Bronchial epithelial cell (primary cell): ENCODE results near the gene ARSG. TPM values are rescaled to one million over a fixed set of nuclear protein-coding genes. Genes with fewer than 3 reads are reported as not detected.

Source experiments
- DNase-seq: peaks from one replicate; pipeline ENCODE4 v3.0.0-alpha.2; 2010; ENCODE audit warnings: low read depth
- FAIRE-seq: peaks from 2 replicates; lab custom pipeline; 2011; peaks lifted over from hg19 to GRCh38; lab: Jason Lieb, UNC
- H3K27me3 ChIP-seq: 2 replicates; pipeline ENCODE4 v1.5.1; 2011; ENCODE audit warnings: low read length; ENCODE audit not compliant: control insufficient read depth, insufficient read depth
- H3K36me3 ChIP-seq: 2 replicates; pipeline ENCODE4 v1.5.1; 2011; ENCODE audit warnings: low read length; ENCODE audit not compliant: control insufficient read depth, insufficient read depth
- H3K4me3 ChIP-seq: 2 replicates; pipeline ENCODE4 v1.5.1; 2011; ENCODE audit warnings: mild to moderate bottlenecking, low read depth, low read length, control low read depth
- CTCF ChIP-seq: IDR thresholded peaks from 2 replicates; pipeline ENCODE4 v1.5.1; 2011; ENCODE audit warnings: mild to moderate bottlenecking, moderate library complexity, low read length, control low read depth, inconsistent platforms; ENCODE audit not compliant: insufficient read depth, severe bottlenecking
- total RNA-seq: library from RNA; depleted of rRNA; stranded (reverse); fragments of >200 nt; gene quantifications from 2 replicates; pipeline ENCODE4 v1.2.1, GENCODE V29; 2014

ARSG gene
- total RNA-seq, 1 donor from 2014 or later = 0.79 TPM

DNA sequence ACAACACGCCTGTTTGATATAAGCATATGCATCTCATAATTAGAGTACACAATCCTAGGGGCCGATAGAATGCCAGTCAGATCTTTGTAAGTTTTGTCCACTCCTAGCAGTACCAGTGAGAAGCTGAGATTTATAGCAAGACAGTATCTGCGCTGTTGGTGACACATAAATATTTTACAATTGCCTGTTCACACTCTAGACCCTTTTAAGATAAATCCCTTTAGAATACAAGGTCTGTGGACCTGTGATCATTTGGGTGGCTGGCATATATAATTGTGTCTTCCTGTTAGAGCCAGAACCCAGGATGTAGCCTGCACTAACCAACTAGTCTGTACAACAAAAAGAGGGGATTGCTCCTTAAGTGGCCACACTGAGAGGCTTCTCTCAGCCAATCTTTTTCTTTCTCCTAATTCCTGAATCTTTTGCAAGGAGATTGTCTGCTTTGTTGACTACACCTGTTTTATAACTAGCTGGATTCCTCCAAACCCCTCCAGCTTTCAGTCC lies 91.3 kb downstream of the ARSG start:
- no peaks in the 10 kb centered on the region for H3K27me3 ChIP-seq
- H3K36me3 ChIP-seq = no peaks in the 10 kb centered on the region
- H3K4me3 ChIP-seq = no peak overlapping the region
- DNase-seq (no peak), FAIRE-seq (no peak)
- no peak for TF ChIP-seq CTCF

DNA sequence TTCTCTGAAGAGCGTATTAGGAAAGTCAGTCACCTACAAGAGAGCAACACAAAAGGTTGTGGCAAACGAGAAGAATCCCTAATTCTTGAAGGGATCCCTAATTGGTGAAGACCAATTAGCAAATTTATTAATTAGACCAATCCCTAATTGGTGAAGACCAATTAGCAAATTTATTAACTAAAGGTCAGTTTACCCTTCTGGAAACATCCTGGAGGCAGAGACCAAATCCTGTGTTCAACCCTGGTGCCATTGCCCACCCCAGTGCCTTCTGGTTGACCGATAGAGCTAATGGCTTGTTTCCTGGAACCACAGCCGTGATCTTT lies 91.8 kb downstream of the ARSG start:
- no peak for TF ChIP-seq CTCF
- Histone ChIP-seq H3K27me3 (no peaks in the 10 kb centered on the region), H3K36me3 (no peaks in the 10 kb centered on the region), H3K4me3 (no peak overlapping the region)
- FAIRE-seq (no peak), DNase-seq (no peak)

DNA sequence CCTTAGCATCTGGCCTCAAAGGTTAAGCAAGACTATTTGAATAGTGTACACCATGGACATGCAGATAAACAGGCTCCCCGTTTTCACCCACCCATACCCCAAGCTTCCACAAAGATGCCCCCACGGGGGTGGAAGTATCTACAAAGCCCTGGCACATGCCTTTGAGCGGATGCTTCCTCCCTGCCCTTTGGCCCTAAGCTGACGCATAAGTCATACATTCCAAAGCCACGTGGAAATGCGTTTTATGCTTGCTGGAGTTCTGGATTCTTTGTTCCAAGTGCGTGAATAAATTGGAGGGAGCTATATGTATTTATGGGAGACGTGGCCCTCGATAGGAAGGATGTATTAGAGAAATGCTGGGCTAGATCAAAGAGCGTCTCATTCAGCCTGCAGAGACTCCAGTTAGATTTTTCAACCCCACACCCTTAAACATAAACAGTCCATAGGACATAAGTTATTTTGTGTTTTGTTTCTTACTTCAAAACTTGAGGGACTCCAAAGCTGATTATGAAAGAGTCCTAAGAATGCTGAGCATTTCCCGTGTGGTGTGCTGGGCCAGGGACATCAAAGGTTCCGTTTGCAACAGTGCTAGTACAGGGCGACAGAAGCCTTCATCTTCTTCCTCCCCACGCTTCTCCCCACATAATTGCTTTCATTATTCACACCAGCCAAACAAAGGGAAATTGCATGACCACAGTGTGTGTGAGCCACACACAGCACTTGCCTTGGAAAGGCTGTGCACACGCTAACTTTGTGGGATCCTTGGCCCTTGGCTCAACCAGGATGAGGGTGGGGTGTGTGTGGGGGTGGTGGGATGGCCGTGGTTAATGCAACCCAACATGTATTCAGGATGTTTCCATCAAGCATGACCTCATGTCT lies 92.4 kb downstream of the ARSG start:
- FAIRE-seq (no peak), DNase-seq (no peak)
- H3K4me3 ChIP-seq = no peak overlapping the region
- H3K36me3 ChIP-seq = no peaks in the 10 kb centered on the region
- no peak for TF ChIP-seq CTCF
- H3K27me3 ChIP-seq = no peaks in the 10 kb centered on the region

DNA sequence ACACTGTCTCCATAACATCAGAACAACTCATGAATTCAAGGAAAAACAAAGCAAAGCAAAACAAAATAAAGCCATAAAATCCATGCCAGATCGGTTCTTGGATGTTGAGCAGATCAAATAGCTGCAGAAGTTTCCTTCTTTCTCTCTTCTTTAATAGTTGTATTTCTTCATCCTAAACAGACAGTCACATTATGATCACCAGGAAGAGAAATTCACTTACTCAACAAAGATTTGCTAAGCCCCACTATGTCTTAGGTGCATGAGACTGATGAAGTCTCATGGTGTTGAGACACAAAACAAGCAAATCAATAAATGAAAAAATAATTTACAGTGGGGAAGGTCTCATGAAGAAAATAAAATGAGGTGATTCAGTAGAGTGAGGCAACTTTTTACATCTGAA lies 93.2 kb downstream of the ARSG start:
- no peak for TF ChIP-seq CTCF
- no peak for FAIRE-seq
- Histone ChIP-seq H3K4me3 (no peak overlapping the region), H3K36me3 (no peaks in the 10 kb centered on the region), H3K27me3 (no peaks in the 10 kb centered on the region)
- no peak for DNase-seq

GRCh38 chr17:68384941-68385340 lies 93.6 kb downstream of the ARSG start:
- no peak for DNase-seq
- no peak for FAIRE-seq
- TF ChIP-seq CTCF = no peak

More at GRCh38 chr17:68384941-68385340, 93.6 kb downstream of the ARSG start:
- Histone ChIP-seq H3K27me3 (no peaks in the 10 kb centered on the region), H3K4me3 (no peak overlapping the region), H3K36me3 (no peaks in the 10 kb centered on the region)
